ENCODE results near the gene DTNB. TPM values are rescaled to one million over a fixed set of nuclear protein-coding genes. Genes with fewer than 3 reads are reported as not detected.
"Not testable (repeated sequence)": the region's sequence is repeated elsewhere in the genome, so short reads cannot be mapped to it uniquely, and the experiment has no call there.

DTNB gene
- total RNA-seq, result 10 to 100 TPM; 29.8 to 31.0 TPM

DNA sequence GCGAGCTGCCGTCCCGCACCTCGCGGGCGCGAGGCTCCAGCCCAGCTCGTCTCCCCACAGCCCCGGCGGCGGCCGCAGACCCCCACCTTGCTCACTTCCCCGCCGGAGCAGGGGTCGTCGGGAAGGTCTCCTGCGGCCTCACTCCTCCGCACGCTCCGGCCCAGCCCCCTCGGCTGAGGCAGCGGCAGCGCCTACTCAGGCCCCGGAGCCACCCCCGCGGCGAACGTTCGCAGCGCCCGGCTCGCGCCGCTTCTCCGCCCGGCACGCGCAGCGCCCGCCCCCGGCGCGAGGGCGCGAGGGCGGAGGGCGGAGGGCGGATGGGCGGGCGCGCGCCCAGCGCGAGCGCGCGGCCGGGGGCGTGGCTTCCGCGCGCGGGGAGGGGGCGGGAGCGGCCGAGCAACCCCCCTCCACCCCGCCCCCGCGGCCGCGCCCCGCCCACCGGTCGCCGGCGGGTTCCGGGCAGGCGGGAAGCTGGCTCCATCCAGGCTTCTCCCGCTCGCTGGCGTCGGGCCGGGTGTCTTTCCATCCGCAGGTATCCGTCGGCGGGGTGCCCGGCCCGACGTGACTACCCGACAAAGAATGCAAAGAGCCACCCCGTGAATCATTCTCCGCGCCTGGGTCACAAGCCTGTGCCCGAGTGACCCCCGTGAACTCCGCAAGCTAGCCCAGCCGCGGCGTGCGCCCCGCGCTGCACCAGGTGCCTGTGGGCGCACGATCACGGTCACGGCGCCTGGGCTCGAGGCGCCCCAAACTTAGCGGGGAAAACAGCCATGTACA is at the start of gene DTNB:
DTNB (minus strand) TSS at position 278 of the 777 bp plus-strand sequence. CDS start 20,917 bp downstream, outside the sequence.
- POLR2A ChIA-PET, result interaction anchor here (0.5 kb wide), 1 partner anchor 206 kb away, joined by 3 read pairs; no protein-coding TSS in a partner anchor
- H3K4me3 Mint-ChIP-seq, result peak within 1 kb of the TSS; percentile 83
- H3K9me3 Mint-ChIP-seq, result no peaks in the 10 kb centered on the region
- H3K4me1 Mint-ChIP-seq, result peaks cover 17% of the 10 kb centered on the region
- H3K27me3 Mint-ChIP-seq, result peaks cover 19% of the 10 kb centered on the region
- H3K27ac Mint-ChIP-seq, result peak within 1 kb of the TSS; percentile 82
- peak; percentile 78 for DNase-seq
- CTCF ChIA-PET, result interaction anchor here (0.6 to 1.3 kb wide), 2 partner anchors 24 to 106 kb away, joined by 3 read pairs; no protein-coding TSS in a partner anchor
- peaks cover 2% of the 10 kb centered on the region for H3K36me3 Mint-ChIP-seq (ENCODE audit: low read depth)

DNA sequence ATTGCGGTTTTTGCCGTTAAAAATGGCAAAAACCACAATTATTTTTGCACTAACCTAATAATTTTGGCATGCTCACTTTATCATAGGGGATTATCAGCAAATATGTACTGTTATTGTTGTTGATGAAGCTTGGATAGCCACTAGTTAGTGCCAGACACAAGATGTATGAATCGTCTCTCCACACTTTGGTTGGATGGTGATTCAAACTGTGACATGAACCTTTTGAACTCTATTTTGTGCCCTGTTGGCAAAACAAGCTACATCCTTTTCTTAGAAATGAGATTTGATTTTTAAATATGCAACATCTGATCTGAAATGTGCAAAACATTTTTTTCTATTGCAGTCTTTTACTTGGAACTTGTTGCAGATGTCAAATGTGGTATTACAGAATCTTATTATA is 48.8 kb upstream of the DTNB start:
- ChIA-PET CTCF (interaction anchor here (0.6 to 1.6 kb wide), 3 partner anchors 14 to 77 kb away, joined by 3 to 4 read pairs (median 3); no protein-coding TSS in a partner anchor), POLR2A (interaction anchor here (0.7 kb wide), 1 partner anchor 26 kb away, joined by 15 read pairs; no protein-coding TSS in a partner anchor)
- H3K27me3 Mint-ChIP-seq, result peaks cover 8% of the 10 kb centered on the region
- no peaks in the 10 kb centered on the region for H3K9me3 Mint-ChIP-seq
- H3K27ac Mint-ChIP-seq, result no peak overlapping the region
- no peak overlapping the region for H3K4me3 Mint-ChIP-seq
- H3K4me1 Mint-ChIP-seq, result peaks cover 7% of the 10 kb centered on the region
- DNase-seq, result no peak
- no peaks in the 10 kb centered on the region for H3K36me3 Mint-ChIP-seq (ENCODE audit: low read depth)

DNA sequence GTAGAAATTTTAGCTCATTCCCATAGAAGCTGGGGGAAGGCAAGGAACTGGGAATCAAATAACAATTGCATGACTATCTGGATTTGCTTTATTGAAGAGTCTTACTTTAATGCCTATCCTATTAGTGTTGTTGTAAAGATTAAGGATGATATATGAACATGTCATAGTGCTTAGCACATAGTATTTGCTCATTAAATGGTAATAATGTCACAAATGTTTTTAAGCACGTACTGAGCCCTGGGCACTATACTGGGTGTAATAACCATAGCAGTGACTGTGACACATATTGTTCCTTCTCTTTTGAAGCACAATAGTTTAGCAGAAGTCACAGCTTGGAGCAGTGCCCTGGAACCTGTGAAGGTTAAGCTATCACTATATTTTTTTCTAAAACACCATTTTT is 47.2 kb upstream of the DTNB start:
- ChIA-PET POLR2A (no interaction called here), CTCF (interaction anchor here (1.5 to 1.6 kb wide), 2 partner anchors 12 to 15 kb away, joined by 3 to 5 read pairs; no protein-coding TSS in a partner anchor)
- DNase-seq, result no peak

DNA sequence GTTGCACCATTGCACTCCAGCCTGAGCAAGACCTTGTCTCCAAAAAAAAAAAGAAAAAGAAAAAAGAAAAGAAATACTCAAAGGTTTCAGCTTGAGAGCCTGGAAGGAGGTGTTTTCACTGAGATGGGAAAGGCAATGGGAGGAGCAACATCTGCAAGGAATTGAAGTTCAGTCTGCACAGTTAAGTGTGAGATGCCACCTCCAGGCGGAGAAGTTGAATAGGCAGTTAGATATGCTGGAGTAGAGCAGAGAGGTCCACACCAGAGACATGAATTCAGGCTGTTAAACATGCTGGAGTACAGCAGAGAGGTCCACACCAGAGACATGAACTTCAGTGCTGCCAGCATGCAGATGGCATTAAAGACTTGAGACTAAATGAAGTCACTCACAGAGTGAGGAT is 41.4 kb upstream of the DTNB start:
- H3K27ac Mint-ChIP-seq, result no peak overlapping the region
- H3K9me3 Mint-ChIP-seq, result no peaks in the 10 kb centered on the region
- ChIA-PET POLR2A (interaction anchor here (0.7 kb wide), 1 partner anchor 8 kb away, joined by 3 read pairs; no protein-coding TSS in a partner anchor), CTCF (interaction anchor here (2.8 kb wide), 1 partner anchor 16 kb away, joined by 15 read pairs; no protein-coding TSS in a partner anchor)
- peaks cover 16% of the 10 kb centered on the region for H3K4me1 Mint-ChIP-seq
- no peak for DNase-seq
- H3K36me3 Mint-ChIP-seq (ENCODE audit: low read depth), result peaks cover 3% of the 10 kb centered on the region
- H3K4me3 Mint-ChIP-seq, result no peak overlapping the region
- H3K27me3 Mint-ChIP-seq, result peaks cover 13% of the 10 kb centered on the region

More for the DNA sequence above, 47.2 kb upstream of the DTNB start:
- peaks cover 7% of the 10 kb centered on the region for H3K4me1 Mint-ChIP-seq
- peaks cover 8% of the 10 kb centered on the region for H3K27me3 Mint-ChIP-seq
- H3K27ac Mint-ChIP-seq, result no peak overlapping the region
- no peaks in the 10 kb centered on the region for H3K9me3 Mint-ChIP-seq
- no peaks in the 10 kb centered on the region for H3K36me3 Mint-ChIP-seq (ENCODE audit: low read depth)
- H3K4me3 Mint-ChIP-seq, result no peak overlapping the region

DNA sequence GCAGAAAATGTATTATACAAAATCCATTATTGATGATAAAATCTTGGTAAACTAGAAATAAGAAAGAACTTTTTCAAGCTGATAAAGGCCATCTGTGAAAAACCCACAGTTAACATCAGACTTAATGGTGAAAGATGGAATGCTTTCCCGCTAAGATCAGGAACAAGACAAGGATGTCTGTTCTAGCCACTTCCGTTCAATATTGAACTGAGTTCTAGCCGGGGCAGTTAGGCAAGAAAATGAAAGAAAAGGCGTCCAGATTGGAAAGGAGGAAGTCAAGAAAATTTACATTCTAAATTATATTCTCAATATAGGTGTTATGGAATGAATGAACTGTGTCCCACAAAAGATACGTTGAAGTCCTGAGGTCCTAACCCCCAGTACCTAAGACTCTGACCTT is 39.1 kb upstream of the DTNB start:
- H3K4me1 Mint-ChIP-seq, result peaks cover 12% of the 10 kb centered on the region
- no peaks in the 10 kb centered on the region for H3K9me3 Mint-ChIP-seq
- POLR2A ChIA-PET, result no interaction called here
- no peak overlapping the region for H3K4me3 Mint-ChIP-seq
- H3K27me3 Mint-ChIP-seq, result peaks cover 13% of the 10 kb centered on the region
- H3K27ac Mint-ChIP-seq, result no peak overlapping the region
- H3K36me3 Mint-ChIP-seq (ENCODE audit: low read depth), result peaks cover 3% of the 10 kb centered on the region
- CTCF ChIA-PET, result no interaction called here
- DNase-seq, result no peak

DNA sequence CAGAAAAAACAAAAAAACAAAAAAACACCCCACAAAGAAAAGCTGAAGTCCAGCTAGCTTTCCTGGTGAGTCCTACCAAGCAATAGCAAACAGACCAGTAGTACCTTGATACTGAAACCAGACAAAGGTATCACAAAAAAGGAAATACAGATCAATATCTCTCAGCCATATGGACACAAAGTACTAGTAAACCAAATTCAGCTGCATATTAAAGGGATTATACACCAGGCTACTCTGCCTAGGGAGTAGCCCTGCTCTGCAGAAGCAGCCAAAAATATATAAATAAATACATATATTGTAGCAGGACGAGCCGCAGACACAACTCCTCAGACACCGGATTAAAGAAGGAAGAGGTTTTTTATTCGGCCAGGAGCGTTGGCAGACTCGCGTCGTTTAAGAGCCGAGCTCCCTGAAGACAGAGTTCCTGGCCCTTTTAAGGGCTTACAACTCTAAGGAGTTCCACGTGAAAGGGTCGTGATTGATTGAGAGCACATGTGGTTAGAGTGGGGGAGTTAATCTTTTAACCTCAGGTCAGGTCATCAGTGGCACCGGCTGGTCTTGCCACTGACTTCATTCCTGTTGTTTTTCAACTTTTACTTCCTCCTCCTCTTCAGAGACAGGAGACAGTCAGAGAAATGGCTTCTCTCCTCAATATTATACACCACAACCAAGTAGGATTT is 38.4 kb upstream of the DTNB start:
- Mint-ChIP-seq H3K9me3 (no peaks in the 10 kb centered on the region), H3K27me3 (peaks cover 13% of the 10 kb centered on the region), H3K36me3 (ENCODE audit: low read depth) (peaks cover 3% of the 10 kb centered on the region), H3K4me3 (no peak overlapping the region), H3K4me1 (peaks cover 12% of the 10 kb centered on the region), H3K27ac (peak overlapping the region; percentile 71)
- no peak for DNase-seq
- POLR2A ChIA-PET, result no interaction called here
- CTCF ChIA-PET, result interaction anchor here (1.2 to 3.4 kb wide), 2 partner anchors 12 to 22 kb away, joined by 3 to 15 read pairs; no protein-coding TSS in a partner anchor

DNA sequence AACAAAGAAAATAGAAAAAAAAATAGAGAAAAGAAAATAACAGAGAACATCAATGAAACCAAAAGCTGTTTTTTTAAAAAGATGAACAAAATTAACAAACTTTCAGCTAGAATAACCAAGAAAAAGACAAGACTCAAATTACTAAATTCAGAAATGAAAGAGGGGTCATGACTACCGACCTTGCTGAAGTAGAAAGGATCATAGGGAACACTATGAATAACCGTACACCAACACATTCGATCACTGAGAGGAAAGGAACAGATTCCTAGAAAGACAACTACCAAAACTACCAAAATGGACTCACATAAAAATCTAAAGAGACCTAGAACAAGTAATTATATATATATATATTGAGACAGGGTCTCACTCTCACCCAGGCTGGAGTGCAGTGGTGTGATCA is 37.4 kb upstream of the DTNB start:
- DNase-seq, result no peak
- POLR2A ChIA-PET, result no interaction called here
- H3K4me1 Mint-ChIP-seq, result peaks cover 12% of the 10 kb centered on the region
- CTCF ChIA-PET, result interaction anchor here (0.6 to 3.4 kb wide), 5 partner anchors 8 to 350 kb away, joined by 3 to 15 read pairs (median 3); no protein-coding TSS in a partner anchor
- peaks cover 13% of the 10 kb centered on the region for H3K27me3 Mint-ChIP-seq
- H3K9me3 Mint-ChIP-seq, result no peaks in the 10 kb centered on the region
- peaks cover 3% of the 10 kb centered on the region for H3K36me3 Mint-ChIP-seq (ENCODE audit: low read depth)
- no peak overlapping the region for H3K27ac Mint-ChIP-seq
- H3K4me3 Mint-ChIP-seq, result no peak overlapping the region

DNA sequence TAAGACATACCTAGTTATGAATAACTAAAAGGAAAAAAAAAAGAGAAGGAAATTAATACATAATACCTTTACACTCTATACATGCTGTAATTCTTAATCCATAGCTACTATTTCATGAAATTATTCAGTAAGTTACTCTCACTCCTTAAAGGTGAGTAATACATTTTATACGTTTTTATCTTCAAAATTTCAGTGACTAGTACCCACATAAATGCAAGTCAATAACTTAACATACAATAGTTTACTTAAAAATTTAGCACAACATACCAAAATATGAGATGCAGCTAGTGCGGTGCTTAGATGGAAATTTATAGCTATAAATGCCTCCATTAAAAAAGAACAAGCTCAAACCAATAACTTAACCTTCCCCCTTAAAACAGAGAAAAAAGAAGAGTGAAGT is 36.0 kb upstream of the DTNB start:
- Mint-ChIP-seq H3K27me3 (peaks cover 13% of the 10 kb centered on the region), H3K27ac (no peak overlapping the region), H3K9me3 (no peaks in the 10 kb centered on the region), H3K4me3 (no peak overlapping the region), H3K4me1 (peaks cover 12% of the 10 kb centered on the region), H3K36me3 (ENCODE audit: low read depth) (peaks cover 3% of the 10 kb centered on the region)
- ChIA-PET POLR2A (interaction anchor here (0.6 kb wide), 1 partner anchor 117 kb away, joined by 6 read pairs; no protein-coding TSS in a partner anchor), CTCF (interaction anchor here (0.7 to 3.4 kb wide), 3 partner anchors 9 to 732 kb away, joined by 3 to 15 read pairs (median 5); no protein-coding TSS in a partner anchor)
- DNase-seq, result no peak

DNA sequence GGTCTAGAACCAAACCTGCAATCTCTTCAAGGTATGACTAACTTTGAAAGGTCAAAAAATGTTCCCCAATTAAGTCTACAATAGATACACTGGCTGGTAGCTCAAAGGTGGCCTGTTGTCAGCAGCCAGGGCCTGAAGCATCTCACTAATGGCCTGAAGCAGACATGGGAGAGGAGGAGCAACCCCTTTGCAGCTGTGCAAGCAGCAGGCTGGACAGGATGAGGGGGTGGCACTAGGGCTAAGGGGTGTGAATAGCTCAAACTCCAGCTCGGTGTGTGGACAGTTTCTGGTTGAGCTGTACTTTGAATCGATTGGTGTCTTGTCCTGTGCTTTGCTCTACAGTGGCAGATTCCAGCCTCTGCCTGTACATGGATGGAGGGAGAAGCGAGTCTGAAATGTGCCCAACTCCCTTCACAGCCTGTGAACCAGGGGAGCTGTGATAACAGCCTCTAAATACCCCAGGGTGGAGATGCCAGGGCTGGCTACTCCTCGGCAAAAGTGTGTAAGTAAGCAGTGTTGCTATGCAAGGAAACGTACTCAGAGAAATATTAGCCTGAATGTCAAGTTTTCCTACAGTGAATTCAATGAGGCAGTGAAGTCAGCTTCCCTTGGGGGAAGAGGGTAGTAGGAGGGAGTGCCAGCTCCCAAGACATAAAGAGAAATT is 34.7 kb upstream of the DTNB start:
- ChIA-PET POLR2A (no interaction called here), CTCF (interaction anchor here (1.8 kb wide), 1 partner anchor 12 kb away, joined by 5 read pairs; no protein-coding TSS in a partner anchor)
- Mint-ChIP-seq H3K4me3 (no peak overlapping the region), H3K36me3 (ENCODE audit: low read depth) (peaks cover 3% of the 10 kb centered on the region), H3K27me3 (peaks cover 8% of the 10 kb centered on the region), H3K9me3 (no peaks in the 10 kb centered on the region), H3K4me1 (peaks cover 12% of the 10 kb centered on the region), H3K27ac (no peak overlapping the region)
- no peak for DNase-seq

DNA sequence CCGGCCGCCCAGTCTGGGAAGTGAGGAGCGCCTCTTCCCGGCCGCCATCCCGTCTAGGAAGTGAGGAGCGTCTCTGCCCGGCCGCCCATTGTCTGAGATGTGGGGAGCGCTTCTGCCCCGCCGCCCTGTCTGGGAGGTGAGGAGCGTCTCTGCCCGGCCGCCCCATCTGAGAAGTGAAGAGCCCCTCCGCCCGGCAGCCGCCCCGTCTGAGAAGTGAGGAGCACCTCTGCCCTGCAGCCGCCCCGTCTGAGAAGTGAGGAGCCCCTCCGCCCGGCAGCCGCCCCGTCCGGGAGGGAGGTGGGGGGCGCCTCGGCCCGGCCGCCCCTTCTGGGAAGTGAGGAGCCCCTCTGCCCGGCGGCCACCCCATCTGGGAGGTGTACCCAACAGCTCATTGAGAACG is 32.2 kb upstream of the DTNB start:
- H3K4me1 Mint-ChIP-seq; H3K36me3 Mint-ChIP-seq (ENCODE audit: low read depth); DNase-seq; H3K27ac Mint-ChIP-seq; CTCF ChIA-PET; H3K27me3 Mint-ChIP-seq; POLR2A ChIA-PET; H3K4me3 Mint-ChIP-seq; H3K9me3 Mint-ChIP-seq: not testable (repeated sequence)

DNA sequence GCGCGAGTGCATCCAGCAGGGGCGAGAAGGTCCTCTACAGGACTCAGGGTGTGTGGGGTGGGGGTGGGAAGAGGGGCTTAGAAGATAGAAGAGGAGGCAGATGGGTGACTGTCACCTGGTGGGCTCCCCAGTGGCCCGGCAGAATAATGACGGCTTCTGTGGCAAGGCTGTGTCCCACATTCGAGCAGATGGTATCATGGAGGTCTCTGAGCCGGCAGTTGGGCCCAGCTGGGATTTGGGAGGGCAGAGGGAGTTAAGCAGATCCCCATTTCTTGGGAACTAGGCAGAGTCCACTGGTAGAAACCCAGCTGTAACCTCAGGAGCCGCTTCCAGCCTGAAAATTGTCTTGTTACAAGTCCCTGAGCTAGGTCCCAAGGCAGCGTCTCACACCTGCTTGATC is 28.4 kb upstream of the DTNB start:
- DNase-seq, result no peak
- Mint-ChIP-seq H3K4me1 (peaks cover 2% of the 10 kb centered on the region), H3K27me3 (no peaks in the 10 kb centered on the region), H3K4me3 (no peak overlapping the region), H3K27ac (no peak overlapping the region), H3K9me3 (no peaks in the 10 kb centered on the region), H3K36me3 (ENCODE audit: low read depth) (no peaks in the 10 kb centered on the region)
- ChIA-PET POLR2A (no interaction called here), CTCF (interaction anchor here (0.7 to 1.0 kb wide), 3 partner anchors 30 to 277 kb away, joined by 3 read pairs; no protein-coding TSS in a partner anchor)

DNA sequence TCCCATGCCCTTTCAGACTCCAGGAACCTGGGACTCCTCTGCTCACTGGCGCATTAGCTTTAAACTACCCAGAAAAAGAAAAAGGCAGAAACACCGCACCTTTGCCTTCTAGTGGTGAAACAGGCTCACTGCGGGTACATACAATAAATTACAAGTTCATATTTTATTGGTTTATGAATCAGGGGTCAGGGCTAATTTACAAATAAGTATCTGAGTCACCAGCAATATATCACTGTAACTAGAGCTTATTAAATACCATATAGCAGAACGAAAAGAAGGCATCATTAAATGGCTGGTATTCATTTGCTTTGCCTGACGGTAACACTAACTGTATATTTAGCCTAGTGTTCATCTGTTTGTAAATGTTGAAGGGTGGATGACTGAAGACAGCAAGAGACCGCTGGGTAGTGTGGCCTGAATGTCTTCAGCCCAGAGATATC is 26.9 kb upstream of the DTNB start:
- H3K9me3 Mint-ChIP-seq, result no peaks in the 10 kb centered on the region
- H3K36me3 Mint-ChIP-seq (ENCODE audit: low read depth), result no peaks in the 10 kb centered on the region
- H3K27ac Mint-ChIP-seq, result no peak overlapping the region
- peak; percentile 41 for DNase-seq
- no peak overlapping the region for H3K4me3 Mint-ChIP-seq
- H3K4me1 Mint-ChIP-seq, result peaks cover 2% of the 10 kb centered on the region
- CTCF ChIA-PET, result interaction anchor here (0.6 to 3.1 kb wide), 16 partner anchors 9 to 1322 kb away, joined by 3 to 15 read pairs (median 3); no protein-coding TSS in a partner anchor
- H3K27me3 Mint-ChIP-seq, result no peaks in the 10 kb centered on the region
- POLR2A ChIA-PET, result no interaction called here
